HG03135 (cell line): ENCODE results near the gene PSPH.
"Not testable (repeated sequence)": the region's sequence is repeated elsewhere in the genome, so short reads cannot be mapped to it uniquely, and the experiment has no call there.

ENCODE experiments used
- ATAC-seq: cut with Tn5 transposase; IDR thresholded peaks from one replicate; pipeline ENCODE4 v1.9.1; 2021; ENCODE audit warnings: mild to moderate bottlenecking, moderate library complexity; ENCODE audit not compliant: unreplicated experiment

PSPH gene

GRCh38 chr7:56063500-56063881 is 12.2 kb upstream of the PSPH start:
- no peak for ATAC-seq

DNA sequence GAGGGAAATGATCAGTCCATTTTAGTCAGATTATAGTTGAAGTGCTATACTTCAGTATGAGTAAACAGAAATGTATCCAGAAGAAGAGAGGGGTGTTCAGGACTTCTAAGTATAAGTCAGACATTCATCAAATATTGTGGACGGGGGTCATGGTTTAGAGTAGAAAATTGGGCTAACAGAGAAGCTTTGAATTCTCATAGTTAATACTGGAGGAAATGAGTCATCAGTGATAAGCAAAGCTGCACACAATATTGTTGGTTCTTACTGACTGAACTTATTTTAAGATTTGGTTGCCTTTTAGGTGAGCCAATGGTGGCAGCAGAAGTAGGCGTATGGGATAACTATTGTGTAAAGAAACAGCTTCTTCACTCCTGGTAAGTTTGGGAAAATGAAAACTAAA is 11.1 kb upstream of the PSPH start:
- ATAC-seq = no peak

GRCh38 chr7:56053993-56054392 is 2.7 kb upstream of the PSPH start:
- ATAC-seq = no peak

DNA sequence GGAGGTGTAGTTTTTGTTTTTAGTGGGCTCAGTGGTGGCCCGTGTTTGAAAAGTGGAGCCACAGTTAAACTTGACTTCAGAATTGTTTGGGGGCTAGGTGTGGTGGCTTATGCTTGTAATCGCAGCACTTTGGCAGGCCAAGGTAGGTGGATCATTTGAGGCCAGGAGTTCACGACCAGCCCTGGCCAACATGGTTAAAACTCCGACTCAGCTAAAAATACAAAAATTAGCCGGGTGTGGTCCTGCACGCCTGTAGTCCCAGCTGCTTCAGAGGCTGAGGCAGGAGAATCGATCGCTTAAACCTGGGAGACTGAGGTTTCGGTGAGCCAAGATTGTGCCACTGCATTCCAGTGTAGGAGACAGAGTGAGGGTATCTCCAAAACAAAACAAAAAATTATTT is 2.1 kb upstream of the PSPH start:
- ATAC-seq = no peak

DNA sequence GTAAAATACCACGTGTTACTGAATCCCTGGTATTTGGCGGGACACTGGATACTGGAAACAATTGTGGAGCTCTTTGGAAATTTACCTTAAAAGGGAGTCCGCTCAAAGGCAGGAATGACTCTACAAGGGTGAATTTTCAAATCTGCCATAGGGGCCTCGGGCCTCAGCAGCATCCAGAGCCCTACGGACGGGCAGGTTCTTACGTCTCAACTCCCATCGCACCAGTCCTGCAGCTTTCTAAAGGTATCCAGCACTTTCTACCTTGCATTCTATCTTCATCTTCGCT is 248 bp downstream of the PSPH start:
- no peak for ATAC-seq

DNA sequence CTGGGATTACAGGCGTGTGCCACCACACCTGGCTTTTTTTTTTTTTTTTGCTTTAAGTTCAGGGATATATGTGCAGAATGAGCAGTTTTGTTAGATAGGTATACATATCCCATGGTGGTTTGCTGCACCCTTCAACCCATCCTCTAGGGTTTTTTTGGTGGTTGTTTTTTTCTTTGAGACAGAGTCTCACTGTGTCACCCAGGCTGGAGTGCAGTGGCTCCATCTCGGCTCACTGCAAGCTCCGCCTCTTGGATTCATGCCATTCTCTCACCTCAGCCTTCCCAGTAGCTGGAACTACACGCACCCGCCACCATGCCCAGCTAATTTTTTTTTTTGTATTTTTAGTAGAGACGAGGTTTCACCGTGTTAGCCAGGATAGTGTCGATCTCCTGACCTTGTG is 2.5 kb downstream of the PSPH start:
- ATAC-seq = not testable (repeated sequence)

GRCh38 chr7:56048245-56048644 is 3.0 kb downstream of the PSPH start:
- no peak for ATAC-seq

DNA sequence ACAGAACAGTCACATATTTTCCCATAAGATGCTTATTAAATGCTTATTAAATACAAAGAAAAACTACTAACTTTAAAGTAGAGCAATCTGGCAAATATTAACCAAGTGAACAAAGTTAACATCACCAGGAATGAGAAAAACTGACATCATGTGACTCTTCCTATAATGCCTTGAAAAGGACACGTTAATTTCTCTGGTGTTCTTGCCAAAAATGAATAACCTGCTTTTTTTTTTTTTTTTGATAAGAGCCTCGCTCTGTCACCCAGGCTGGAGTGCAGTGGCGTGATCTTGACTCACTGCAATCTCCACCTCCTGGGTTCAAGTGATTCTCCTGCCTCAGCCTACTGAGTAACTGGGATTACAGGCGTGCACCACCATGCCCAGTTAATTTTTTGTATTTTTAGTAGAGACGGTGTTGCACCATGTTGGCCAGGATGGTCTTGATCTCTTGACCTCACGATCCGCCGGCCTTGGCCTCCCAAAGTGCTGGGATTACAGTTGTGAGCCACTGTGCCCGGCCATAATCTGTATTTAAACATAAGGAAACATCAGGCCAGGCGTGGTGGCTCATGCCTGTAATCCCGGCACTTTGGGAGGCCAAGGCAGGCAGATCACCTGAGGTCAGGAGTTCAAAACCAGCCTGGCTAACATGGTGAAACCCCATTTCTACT is 3.7 kb downstream of the PSPH start:
- ATAC-seq = not testable (repeated sequence)

GRCh38 chr7:56046721-56047445 is 4.4 kb downstream of the PSPH start:
- no peak for ATAC-seq

DNA sequence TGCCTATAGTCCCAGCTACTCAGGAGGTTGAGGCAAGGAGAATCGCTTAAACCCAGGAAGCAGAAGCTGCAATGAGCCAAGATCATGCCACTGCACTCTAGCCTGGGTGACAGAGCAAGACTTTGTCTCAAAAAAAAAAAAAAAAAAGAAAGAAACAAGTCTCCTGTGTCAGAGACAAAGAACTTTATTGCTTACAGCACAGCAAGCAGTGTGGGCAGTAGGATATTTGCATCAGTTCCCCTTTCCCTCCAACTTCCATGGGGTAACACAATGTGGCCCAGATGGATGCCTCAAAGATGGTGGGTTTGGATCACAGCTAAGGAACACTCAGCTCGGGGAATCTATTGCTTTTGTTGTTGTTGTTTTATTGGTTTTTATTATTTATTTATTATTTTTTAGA is 5.5 kb downstream of the PSPH start:
- ATAC-seq = not testable (repeated sequence)

- no peak for ATAC-seq
Measured at GRCh38 chr7:56040730-56041129, 10.5 kb downstream of the PSPH start.

DNA sequence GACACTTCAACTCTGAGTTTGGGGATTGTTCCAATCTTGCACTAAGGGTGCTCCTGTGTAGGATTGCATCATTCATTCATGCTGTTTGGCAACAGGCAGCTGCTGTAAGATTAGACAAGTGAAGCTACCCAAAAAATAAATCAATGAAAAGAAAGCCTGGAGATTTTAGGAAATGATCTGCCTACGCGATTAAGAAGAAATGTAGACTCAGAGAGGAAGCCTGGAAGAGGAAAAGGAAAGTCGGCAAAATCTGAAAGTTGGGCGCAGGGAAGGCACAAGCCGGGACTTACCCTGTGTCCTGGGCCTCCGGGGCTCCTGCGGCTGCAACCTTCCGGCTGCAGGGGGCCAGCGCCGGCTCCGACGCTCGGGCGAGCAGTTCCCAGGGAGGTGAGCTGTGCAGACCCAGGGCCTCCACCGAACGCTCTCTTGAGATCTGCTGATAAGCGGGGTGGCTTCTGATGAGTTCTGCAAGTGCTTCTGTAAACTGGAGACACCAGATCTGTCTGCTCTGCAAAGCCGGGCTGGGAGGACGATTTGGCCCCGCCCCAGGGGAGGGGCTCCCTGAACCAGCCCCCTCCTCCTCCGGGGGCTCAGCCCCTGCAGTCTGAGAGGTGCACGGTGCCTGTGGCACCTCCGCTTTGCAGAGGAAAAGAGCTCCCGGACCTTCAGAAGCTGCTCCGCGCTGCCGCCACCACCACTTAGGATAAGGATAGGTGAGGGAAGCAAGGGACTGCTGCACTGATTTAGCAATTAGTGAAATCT is 17.4 kb downstream of the PSPH start:
- peak; percentile 93 for ATAC-seq

DNA sequence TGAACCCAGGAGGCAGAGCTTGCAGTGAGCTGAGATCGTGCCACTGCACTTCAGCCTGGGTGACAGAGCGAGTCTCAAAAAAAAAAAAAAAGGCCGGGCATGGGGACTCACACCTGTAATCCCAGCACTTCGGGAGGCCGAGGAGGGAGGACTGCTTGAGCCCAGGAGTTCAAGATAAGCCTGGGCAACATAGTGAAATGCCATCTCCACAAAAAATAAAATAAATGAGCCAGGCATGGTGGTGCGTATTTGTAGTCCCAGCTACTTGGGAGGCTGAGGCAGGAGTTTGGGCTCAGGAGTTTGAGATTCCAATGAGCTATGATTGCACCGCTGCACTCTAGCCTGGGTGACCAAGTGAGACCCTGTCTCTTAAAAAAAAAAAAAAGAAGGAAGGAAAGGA is 18.7 kb downstream of the PSPH start:
- ATAC-seq = not testable (repeated sequence)

DNA sequence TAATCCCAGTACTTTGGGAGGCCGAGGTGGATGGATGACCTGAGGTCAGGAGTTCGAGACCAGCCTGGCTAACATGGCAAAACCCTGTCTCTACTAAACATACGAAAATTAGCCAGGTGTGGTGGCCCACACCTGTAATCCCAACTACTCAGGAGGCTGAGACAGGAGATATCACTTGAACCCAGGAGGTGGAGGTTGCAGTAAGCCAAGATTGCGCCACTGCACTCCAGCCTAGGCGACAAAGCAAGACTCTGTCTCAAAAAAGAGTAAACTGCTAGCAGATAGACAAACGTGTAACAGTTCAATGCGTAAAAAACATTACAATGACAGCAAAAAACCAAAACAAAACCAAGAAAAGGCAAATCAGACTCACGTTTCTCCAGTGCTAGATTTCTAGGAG is 19.7 kb downstream of the PSPH start:
- ATAC-seq = not testable (repeated sequence)

GRCh38 chr7:56030340-56030739 is 20.9 kb downstream of the PSPH start:
- ATAC-seq = no peak

DNA sequence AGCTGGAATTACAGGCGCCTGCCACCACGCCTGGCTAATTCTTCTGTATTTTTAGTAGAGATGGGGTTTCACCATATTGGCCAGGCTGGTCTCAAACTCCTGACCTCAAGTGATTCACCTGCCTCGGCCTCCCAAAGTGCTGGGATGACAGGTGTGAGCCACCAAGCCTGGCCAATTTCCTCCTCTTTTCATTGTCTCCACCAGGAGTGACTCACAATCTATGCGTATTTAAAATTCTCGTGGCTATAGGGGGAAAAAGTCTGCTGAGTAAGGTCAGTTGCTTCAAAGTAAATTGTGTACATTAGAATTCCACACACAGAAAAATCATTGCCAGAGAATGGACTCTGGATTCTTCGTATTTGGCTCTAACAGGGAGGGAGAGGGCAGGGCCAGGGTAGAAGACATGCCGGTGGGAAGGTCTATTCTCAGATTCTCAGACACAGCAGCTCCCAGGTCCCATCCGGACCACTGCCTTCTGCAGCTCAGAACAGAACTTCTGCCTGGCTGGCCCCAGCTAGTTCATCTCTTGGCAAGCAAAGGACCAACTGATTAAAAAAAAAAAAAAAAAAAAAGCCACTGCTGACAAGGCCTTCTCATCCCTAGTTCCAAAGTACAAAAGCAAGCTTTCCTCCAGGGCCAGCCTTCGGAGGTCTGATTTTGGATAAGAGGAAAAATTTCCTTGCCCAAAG is 22.2 kb downstream of the PSPH start:
- no peak for ATAC-seq

DNA sequence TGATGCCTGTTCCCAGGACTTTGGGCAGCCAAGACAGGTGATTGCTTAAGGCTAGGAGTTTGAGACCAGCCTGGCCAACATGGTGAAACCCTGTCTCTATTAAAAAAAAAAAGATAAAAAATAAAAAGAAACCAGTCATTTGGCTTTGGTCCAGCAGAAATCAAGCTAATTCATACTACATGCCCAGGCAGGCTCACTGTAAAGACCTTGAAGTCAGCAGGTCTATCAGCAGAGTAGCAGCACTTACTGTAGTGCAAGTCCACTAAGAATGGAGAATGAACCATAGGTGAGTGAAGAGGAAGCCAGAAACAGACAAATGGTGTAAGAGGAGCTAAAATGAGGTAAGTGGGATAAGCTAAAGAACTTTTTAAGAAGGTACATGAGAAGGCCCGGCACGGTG is 24.7 kb downstream of the PSPH start:
- no peak for ATAC-seq

DNA sequence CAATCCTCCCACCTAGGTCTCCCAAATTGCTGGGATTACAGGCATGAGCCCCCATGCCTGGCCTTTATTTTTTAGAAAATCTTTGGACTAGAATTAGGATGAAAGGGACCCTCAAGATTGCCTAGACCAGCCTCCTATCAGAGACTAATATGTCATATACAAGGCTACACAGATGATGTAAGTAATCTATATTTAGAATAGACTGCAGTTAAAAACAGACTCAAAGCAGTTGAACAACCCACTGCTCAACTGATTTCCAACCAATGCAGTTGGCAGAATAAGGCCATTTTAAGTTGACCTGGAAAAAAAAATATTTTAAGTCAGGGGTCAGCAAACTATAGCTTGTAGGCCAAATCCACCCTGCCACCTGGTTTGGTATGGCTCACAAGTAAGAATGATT is 27.7 kb downstream of the PSPH start:
- ATAC-seq = no peak

- no peak for ATAC-seq
Measured at GRCh38 chr7:56019501-56019900, 31.7 kb downstream of the PSPH start.

GRCh38 chr7:56017015-56017414 is 34.2 kb downstream of the PSPH start:
- not testable (repeated sequence) for ATAC-seq

- ATAC-seq = no peak
Measured at GRCh38 chr7:56009695-56010094, 41.5 kb downstream of the PSPH start.

GRCh38 chr7:56007891-56008290 is 43.4 kb downstream of the PSPH start:
- ATAC-seq = no peak
